Panc1 (cell line): ENCODE data around the gene PICALM. TPM values are rescaled to one million over a fixed set of nuclear protein-coding genes. Genes with fewer than 3 reads are reported as not detected.
A peak's percentile ranks its signal among the peaks of the same experiment; 100 is the strongest.

ENCODE experiments used
- ATAC-seq: fragments of 200-7000 bp; cut with Tn5 transposase; 2 replicates; pipeline ENCODE4 v1.9.1; 2020; ENCODE audit warnings: mild to moderate bottlenecking, moderate library complexity
- BruUV-seq: library from RNA; stranded (reverse); fragments of 400-500 nt; replicated peaks from 2 replicates; lab custom pipeline; 2021; lab: Mats Ljungman, UMichigan
- CTCF ChIA-PET: fragments of 300-600 bp; sonication (Branson Sonifier 250); formaldehyde crosslinking; loops from one replicate; lab custom pipeline; 2022; ENCODE audit warnings: antibody characterized with exemption; lab: Charles Lee
- POLR2A ChIA-PET: fragments of 300-600 bp; sonication (Branson Sonifier 250); formaldehyde crosslinking; loops from one replicate; lab custom pipeline; 2022; ENCODE audit warnings: antibody characterized with exemption; lab: Charles Lee
- DNase-seq: peaks from one replicate; pipeline ENCODE4 v3.0.0-alpha.2; 2010; ENCODE audit warnings: low read depth, low spot score
- H3K27ac ChIP-seq: 2 replicates; pipeline ENCODE4 v1.5.1; 2011; ENCODE audit warnings: mild to moderate bottlenecking, low read length, inconsistent platforms
- H3K27me3 ChIP-seq: fragments of 200-500 bp; sonication (Bioruptor generic); 2 replicates; pipeline ENCODE4 v1.6.0; 2014; ENCODE audit warnings: low read length, inconsistent platforms; ENCODE audit not compliant: control insufficient read depth, insufficient read depth
- H3K36me3 ChIP-seq: fragments of 200-500 bp; sonication (Bioruptor generic); 2 replicates; pipeline ENCODE4 v1.5.1; 2014; ENCODE audit warnings: inconsistent platforms, mild to moderate bottlenecking, low read length, moderate library complexity; ENCODE audit not compliant: control insufficient read depth, insufficient read depth
- H3K4me1 ChIP-seq: 2 replicates; pipeline ENCODE4 v1.5.1; 2011; ENCODE audit warnings: inconsistent platforms, mild to moderate bottlenecking, low read length, moderate library complexity; ENCODE audit not compliant: control insufficient read depth, insufficient read depth
- H3K4me3 ChIP-seq, 2 experiments: 2 replicates each; pipeline ENCODE4 v1.5.1; 2011 to 2012; ENCODE audit warnings: low read depth in 2 of 2, low read length in 2 of 2, mild to moderate bottlenecking in 2 of 2, inconsistent platforms in 1 of 2, moderate library complexity in 1 of 2
- H3K9me3 ChIP-seq: fragments of 200-500 bp; sonication (Bioruptor generic); 2 replicates; pipeline ENCODE4 v1.5.1; 2014; ENCODE audit warnings: low read depth, mild to moderate bottlenecking, inconsistent platforms, low read length, moderate library complexity; ENCODE audit not compliant: control insufficient read depth, insufficient read depth
- POLR2AphosphoS5 ChIP-seq: IDR thresholded peaks from 2 replicates; pipeline ENCODE4 v1.6.1; 2012; ENCODE audit warnings: mild to moderate bottlenecking, low read depth, low read length, moderate library complexity
- SIN3A ChIP-seq: IDR thresholded peaks from 2 replicates; pipeline ENCODE4 v1.6.1; 2012; ENCODE audit warnings: low read depth, mild to moderate bottlenecking, low read length, moderate library complexity, borderline replicate concordance; ENCODE audit not compliant: insufficient read depth
- TCF7L2 ChIP-seq: IDR thresholded peaks from 2 replicates; pipeline ENCODE4 v1.6.1; 2011; ENCODE audit warnings: mild to moderate bottlenecking, low read depth, low read length, inconsistent platforms
- in situ Hi-C: cut with HindIII; loops from 2 replicates; pipeline ENCODE4 v1.10.0; 2016; ENCODE audit warnings: low sequenced_read_pairs, low pct_unique_long_range_greater_than_20kb
- intact Hi-C: fragments of 100-400 bp; cut with micrococcal nuclease; formaldehyde crosslinking; loops from one replicate; pipeline ENCODE4 v1.10.0; 2022; ENCODE audit not compliant: unreplicated experiment
- total RNA-seq: library from RNA; stranded (reverse); gene quantifications from one replicate; pipeline ENCODE4 v1.2.1, GENCODE V29; 2021; ENCODE audit not compliant: unreplicated experiment
- TF ChIP-seq, protein P1 (sequence below): fragments of 450-650 bp; IDR thresholded peaks from 2 replicates; pipeline ENCODE4 v1.5.1; 2017; ENCODE audit warnings: mild to moderate bottlenecking
- TF ChIP-seq, protein P2 (sequence below), 2 experiments: IDR thresholded peaks; 2 replicates each; pipeline ENCODE4 v1.6.1; 2011 to 2012; ENCODE audit warnings: low read depth in 2 of 2, control low read depth in 1 of 2, low read length in 1 of 2, mild to moderate bottlenecking in 1 of 2, moderate library complexity in 1 of 2; ENCODE audit not compliant: insufficient read depth in 1 of 2

The PICALM gene
- total RNA-seq, 1 experiment from 2014 or later, result 153 TPM

DNA sequence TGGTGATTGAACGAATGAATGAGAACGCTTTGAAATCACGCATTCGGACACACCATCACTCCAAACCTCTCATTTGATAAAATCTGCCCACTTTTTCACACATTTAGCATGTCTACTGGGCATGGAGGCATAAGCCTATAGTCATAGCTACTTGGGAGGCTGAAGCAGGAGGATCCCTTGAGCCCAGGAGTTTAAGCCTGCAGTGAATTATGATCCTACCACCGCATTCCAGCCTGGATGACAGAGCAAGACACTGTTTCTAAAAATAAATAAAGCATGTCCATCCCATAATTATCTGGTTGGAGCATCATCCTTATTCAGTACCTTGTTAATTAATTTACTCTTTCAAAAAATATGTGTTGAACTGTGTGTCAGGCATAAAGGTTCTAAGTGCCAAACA is 3.3 kb upstream of the PICALM start:
- Histone ChIP-seq H3K4me3 (no peak overlapping the region), H3K9me3 (no peaks in the 10 kb centered on the region), H3K27me3 (no peaks in the 10 kb centered on the region; the same call in 1 of the 2 replicates), H3K4me1 (peaks cover 13% of the 10 kb centered on the region), H3K27ac (no peak overlapping the region), H3K36me3 (no peaks in the 10 kb centered on the region; the same call in 1 of the 2 replicates)
- ChIA-PET CTCF (no interaction called here), POLR2A (no interaction called here)
- no peak for DNase-seq
- no peak for ATAC-seq
- intact Hi-C loops (no loop called here), in situ Hi-C loops (no loop called here)
- TF ChIP-seq, protein P1, sequence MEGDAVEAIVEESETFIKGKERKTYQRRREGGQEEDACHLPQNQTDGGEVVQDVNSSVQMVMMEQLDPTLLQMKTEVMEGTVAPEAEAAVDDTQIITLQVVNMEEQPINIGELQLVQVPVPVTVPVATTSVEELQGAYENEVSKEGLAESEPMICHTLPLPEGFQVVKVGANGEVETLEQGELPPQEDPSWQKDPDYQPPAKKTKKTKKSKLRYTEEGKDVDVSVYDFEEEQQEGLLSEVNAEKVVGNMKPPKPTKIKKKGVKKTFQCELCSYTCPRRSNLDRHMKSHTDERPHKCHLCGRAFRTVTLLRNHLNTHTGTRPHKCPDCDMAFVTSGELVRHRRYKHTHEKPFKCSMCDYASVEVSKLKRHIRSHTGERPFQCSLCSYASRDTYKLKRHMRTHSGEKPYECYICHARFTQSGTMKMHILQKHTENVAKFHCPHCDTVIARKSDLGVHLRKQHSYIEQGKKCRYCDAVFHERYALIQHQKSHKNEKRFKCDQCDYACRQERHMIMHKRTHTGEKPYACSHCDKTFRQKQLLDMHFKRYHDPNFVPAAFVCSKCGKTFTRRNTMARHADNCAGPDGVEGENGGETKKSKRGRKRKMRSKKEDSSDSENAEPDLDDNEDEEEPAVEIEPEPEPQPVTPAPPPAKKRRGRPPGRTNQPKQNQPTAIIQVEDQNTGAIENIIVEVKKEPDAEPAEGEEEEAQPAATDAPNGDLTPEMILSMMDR, result no peak
- no peak for TF ChIP-seq POLR2AphosphoS5
- TF ChIP-seq SIN3A, result no peak
- TF ChIP-seq, protein P2, sequence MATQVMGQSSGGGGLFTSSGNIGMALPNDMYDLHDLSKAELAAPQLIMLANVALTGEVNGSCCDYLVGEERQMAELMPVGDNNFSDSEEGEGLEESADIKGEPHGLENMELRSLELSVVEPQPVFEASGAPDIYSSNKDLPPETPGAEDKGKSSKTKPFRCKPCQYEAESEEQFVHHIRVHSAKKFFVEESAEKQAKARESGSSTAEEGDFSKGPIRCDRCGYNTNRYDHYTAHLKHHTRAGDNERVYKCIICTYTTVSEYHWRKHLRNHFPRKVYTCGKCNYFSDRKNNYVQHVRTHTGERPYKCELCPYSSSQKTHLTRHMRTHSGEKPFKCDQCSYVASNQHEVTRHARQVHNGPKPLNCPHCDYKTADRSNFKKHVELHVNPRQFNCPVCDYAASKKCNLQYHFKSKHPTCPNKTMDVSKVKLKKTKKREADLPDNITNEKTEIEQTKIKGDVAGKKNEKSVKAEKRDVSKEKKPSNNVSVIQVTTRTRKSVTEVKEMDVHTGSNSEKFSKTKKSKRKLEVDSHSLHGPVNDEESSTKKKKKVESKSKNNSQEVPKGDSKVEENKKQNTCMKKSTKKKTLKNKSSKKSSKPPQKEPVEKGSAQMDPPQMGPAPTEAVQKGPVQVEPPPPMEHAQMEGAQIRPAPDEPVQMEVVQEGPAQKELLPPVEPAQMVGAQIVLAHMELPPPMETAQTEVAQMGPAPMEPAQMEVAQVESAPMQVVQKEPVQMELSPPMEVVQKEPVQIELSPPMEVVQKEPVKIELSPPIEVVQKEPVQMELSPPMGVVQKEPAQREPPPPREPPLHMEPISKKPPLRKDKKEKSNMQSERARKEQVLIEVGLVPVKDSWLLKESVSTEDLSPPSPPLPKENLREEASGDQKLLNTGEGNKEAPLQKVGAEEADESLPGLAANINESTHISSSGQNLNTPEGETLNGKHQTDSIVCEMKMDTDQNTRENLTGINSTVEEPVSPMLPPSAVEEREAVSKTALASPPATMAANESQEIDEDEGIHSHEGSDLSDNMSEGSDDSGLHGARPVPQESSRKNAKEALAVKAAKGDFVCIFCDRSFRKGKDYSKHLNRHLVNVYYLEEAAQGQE (IDR thresholded peaks at IDR 0.05; ENCODE audit: insufficient read depth in 1 of 2, low read depth in 2 of 2, low read length in 1 of 2), result no peak
- no peak for TF ChIP-seq TCF7L2
- no TSS peak for BruUV-seq

- no TSS peak for BruUV-seq
- CTCF ChIA-PET, result interaction anchor here (1.1 kb wide), 1 partner anchor 148 kb away, joined by 4 read pairs; no protein-coding TSS in a partner anchor
Measured at GRCh38 chr11:86070142-86071056, 1.5 kb upstream of the PICALM start.

More at GRCh38 chr11:86070142-86071056, 1.5 kb upstream of the PICALM start:
- no peaks in the 10 kb centered on the region for H3K27me3 ChIP-seq
- ATAC-seq (no peak), DNase-seq (no peak)
- in situ Hi-C loops (no loop called here), intact Hi-C loops (no loop called here)
- no peaks in the 10 kb centered on the region; the same call in 1 of the 2 replicates for H3K36me3 ChIP-seq
- no peaks in the 10 kb centered on the region for H3K9me3 ChIP-seq
- H3K4me1 ChIP-seq, result peaks cover 23% of the 10 kb centered on the region
- POLR2A ChIA-PET, result interaction anchor here (0.5 kb wide), 1 partner anchor 326 kb away, joined by 8 read pairs; no protein-coding TSS in a partner anchor
- peak overlapping the region; percentile 64 to 69; a peak in 3 of 4 replicates for H3K4me3 ChIP-seq
- TF ChIP-seq, protein P2 (IDR thresholded peaks at IDR 0.05; ENCODE audit: insufficient read depth in 1 of 2, low read depth in 2 of 2, low read length in 1 of 2), result no peak
- TF ChIP-seq SIN3A (no peak), POLR2AphosphoS5 (no peak), TCF7L2 (no peak)
- TF ChIP-seq, protein P1, result no peak
- H3K27ac ChIP-seq, result peak overlapping the region; percentile 99
